Omental fat pad (tissue), 4 donors: ENCODE results near the gene ACOT8. TPM values are rescaled to one million over a fixed set of nuclear protein-coding genes. Genes with fewer than 3 reads are reported as not detected.

Source experiments
- ATAC-seq: fragments of 150-250 bp; one replicate; pipeline ENCODE4 v1.9.1; 2016; ENCODE audit warnings: mild to moderate bottlenecking, moderate library complexity; ENCODE audit not compliant: low FRiP score
- DNase-seq: peaks from one replicate; pipeline ENCODE4 v3.0.0-alpha.2; 2019; ENCODE audit warnings: low spot score
- total RNA-seq, 4 donors: library from RNA; depleted of rRNA; stranded (reverse); fragments of >200 nt; gene quantifications; one replicate each; pipeline ENCODE4 v1.1.0, GENCODE V29; 2016
- TF ChIP-seq, protein P1 (sequence below), 3 donors: fragments of 450-650 bp; IDR thresholded peaks; one replicate each; pipeline ENCODE4 v1.5.1; 2016 to 2017; ENCODE audit warnings: antibody characterized with exemption in 3 of 3, mild to moderate bottlenecking in 3 of 3, moderate library complexity in 2 of 3

ACOT8 gene
- total RNA-seq, 4 donors from 2014 or later, result 16.1 to 35.0 (median 30.8) TPM

- ATAC-seq (no peak), DNase-seq (no peak)
- TF ChIP-seq, protein P1, sequence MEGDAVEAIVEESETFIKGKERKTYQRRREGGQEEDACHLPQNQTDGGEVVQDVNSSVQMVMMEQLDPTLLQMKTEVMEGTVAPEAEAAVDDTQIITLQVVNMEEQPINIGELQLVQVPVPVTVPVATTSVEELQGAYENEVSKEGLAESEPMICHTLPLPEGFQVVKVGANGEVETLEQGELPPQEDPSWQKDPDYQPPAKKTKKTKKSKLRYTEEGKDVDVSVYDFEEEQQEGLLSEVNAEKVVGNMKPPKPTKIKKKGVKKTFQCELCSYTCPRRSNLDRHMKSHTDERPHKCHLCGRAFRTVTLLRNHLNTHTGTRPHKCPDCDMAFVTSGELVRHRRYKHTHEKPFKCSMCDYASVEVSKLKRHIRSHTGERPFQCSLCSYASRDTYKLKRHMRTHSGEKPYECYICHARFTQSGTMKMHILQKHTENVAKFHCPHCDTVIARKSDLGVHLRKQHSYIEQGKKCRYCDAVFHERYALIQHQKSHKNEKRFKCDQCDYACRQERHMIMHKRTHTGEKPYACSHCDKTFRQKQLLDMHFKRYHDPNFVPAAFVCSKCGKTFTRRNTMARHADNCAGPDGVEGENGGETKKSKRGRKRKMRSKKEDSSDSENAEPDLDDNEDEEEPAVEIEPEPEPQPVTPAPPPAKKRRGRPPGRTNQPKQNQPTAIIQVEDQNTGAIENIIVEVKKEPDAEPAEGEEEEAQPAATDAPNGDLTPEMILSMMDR (IDR thresholded peaks at IDR 0.05), result no peak
Measured at GRCh38 chr20:45898285-45898684, 41.1 kb upstream of the ACOT8 start.

- TF ChIP-seq, protein P1 (IDR thresholded peaks at IDR 0.05), result no peak
- ATAC-seq (no peak), DNase-seq (no peak)
Measured at GRCh38 chr20:45897692-45898091, 40.5 kb upstream of the ACOT8 start.

DNA sequence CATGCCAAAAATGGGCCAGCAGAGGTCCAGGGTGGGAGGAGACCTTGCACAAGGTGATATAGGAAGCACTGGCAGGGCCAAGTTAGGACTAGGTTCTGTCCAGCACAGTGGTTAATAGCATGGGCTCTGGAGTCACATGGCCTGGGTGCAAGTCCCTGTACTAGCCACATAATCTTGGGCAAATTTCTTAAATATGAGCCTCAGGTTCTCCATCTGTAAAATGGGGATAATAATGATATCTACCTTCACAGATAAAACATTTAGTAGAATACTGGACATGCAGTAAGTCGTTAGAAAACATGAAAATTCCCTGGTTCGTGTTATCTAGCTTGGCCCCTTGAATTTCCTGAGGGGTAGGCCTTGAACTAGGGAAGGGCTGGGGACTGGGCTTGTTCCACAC lies 40.1 kb upstream of the ACOT8 start:
- ATAC-seq (no peak), DNase-seq (no peak)
- TF ChIP-seq, protein P1 (IDR thresholded peaks at IDR 0.05), result no peak

DNA sequence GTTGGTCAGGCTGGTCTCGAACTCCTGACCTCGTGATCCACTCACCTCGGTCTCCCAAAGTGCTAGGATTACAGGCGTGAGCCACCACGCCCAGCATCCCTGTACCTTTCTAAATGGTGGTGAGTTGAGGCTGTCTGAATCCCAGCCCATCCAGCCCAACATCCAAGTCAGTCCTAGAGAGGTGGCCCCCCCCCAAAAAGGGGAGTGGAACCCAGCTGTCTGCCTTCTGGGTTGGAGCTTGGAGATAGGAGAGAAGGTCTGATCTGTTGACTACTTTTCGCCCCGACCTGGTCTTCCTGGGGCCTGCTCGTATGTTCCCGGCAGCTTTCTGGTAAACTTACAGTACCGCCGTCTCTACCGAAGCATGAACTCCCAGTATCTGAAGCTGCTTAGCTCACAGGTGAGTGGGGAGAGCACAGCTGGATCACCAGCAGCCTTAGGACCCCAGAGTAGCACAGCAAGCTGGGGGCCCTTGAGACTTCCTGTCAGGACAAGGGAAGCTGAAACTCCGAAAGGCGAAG lies 39.5 kb upstream of the ACOT8 start:
- TF ChIP-seq, protein P1 (IDR thresholded peaks at IDR 0.05), result no peak
- ATAC-seq, result no peak
- no peak for DNase-seq

DNA sequence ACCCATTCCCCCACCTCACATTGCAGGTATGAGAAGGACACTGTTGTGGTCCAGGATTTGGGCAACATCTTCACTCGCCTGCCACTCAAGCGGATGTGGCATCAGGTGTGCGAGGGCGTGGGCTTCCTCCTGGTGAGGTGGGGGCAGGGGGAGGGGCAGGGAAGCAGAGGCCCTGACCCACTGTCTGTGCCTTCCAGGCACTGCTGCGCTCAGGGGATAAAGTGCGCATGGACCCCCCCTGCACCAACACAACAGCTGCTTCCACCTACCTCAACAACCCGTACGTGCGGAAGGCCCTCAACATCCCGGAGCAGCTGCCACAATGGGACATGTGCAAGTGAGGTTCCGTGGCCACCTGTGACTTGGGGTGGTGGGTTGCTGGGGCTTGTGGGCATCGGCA lies 37.6 kb upstream of the ACOT8 start:
- no peak for ATAC-seq

GRCh38 chr20:45893831-45894230 lies 36.6 kb upstream of the ACOT8 start:
- TF ChIP-seq, protein P1 (IDR thresholded peaks at IDR 0.05), result no peak
- DNase-seq, result no peak
- no peak for ATAC-seq

More for the DNA sequence above, 37.6 kb upstream of the ACOT8 start:
- TF ChIP-seq, protein P1 (IDR thresholded peaks at IDR 0.05), result no peak
- DNase-seq, result no peak

- DNase-seq, result no peak
- TF ChIP-seq, protein P1 (IDR thresholded peaks at IDR 0.05), result no peak
- no peak for ATAC-seq
Measured at GRCh38 chr20:45892828-45893500, 35.8 kb upstream of the ACOT8 start.
